Left ventricle myocardium inferior (tissue), 1 donor: ENCODE measurements around the gene KCNQ1. TPM values are rescaled to one million over a fixed set of nuclear protein-coding genes. Genes with fewer than 3 reads are reported as not detected.

Experiments used
- DNase-seq: peaks from one replicate; pipeline ENCODE4 v3.0.0-alpha.2; 2020
- H3K27ac ChIP-seq: fragments of 200-600 bp; replicated peaks from 2 replicates; pipeline ENCODE4 v1.8.0; 2021
- H3K27me3 ChIP-seq: fragments of 200-600 bp; 2 replicates; pipeline ENCODE4 v1.8.0; 2021; ENCODE audit warnings: low read depth
- H3K36me3 ChIP-seq: fragments of 200-600 bp; 2 replicates; pipeline ENCODE4 v1.8.0; 2021
- H3K4me1 ChIP-seq: fragments of 200-600 bp; 2 replicates; pipeline ENCODE4 v1.8.0; 2021
- H3K4me3 ChIP-seq: fragments of 200-600 bp; 2 replicates; pipeline ENCODE4 v1.8.0; 2021; ENCODE audit warnings: mild to moderate bottlenecking, moderate library complexity
- H3K9me3 ChIP-seq: fragments of 200-600 bp; replicated peaks from 2 replicates; pipeline ENCODE4 v1.8.0; 2021
- CTCF ChIP-seq: fragments of 200-600 bp; IDR thresholded peaks from 2 replicates; pipeline ENCODE4 v1.8.0; 2021; ENCODE audit warnings: antibody characterized with exemption, mild to moderate bottlenecking, borderline replicate concordance
- intact Hi-C: fragments of 100-400 bp; cut with micrococcal nuclease; formaldehyde crosslinking; loops from one replicate; pipeline ENCODE4 v1.11.0; 2022
- total RNA-seq: library from RNA; stranded (reverse); fragmentation: NEBNext Ultra II Directional; extraction: Animal tissue kit (Norgen Biotek cat#: 25700); gene quantifications from one replicate; pipeline ENCODE4 v1.2.1, GENCODE V29; 2021
- donor health status: DM: no; HTN: yes; CAD: no; lungs with severe emphysema.

The KCNQ1 gene
- total RNA-seq, 1 donor from 2014 or later, result 41.8 TPM

- intact Hi-C loops, result no loop called here
Measured at GRCh38 chr11:2700415-2701211, 255.8 kb downstream of the KCNQ1 start.

GRCh38 chr11:2701230-2701629 is 256.4 kb downstream of the KCNQ1 start:
- H3K27ac ChIP-seq, result peak overlapping the region; percentile 96
- peak; percentile 7 for DNase-seq
- H3K9me3 ChIP-seq, result peaks cover 5% of the 10 kb centered on the region
- H3K4me1 ChIP-seq, result peaks cover 19% of the 10 kb centered on the region
- TF ChIP-seq CTCF, result no peak
- no peaks in the 10 kb centered on the region for H3K36me3 ChIP-seq
- intact Hi-C loops, result no loop called here
- no peaks in the 10 kb centered on the region for H3K27me3 ChIP-seq
- H3K4me3 ChIP-seq, result no peak overlapping the region

More at GRCh38 chr11:2700415-2701211, 255.8 kb downstream of the KCNQ1 start:
- no peaks in the 10 kb centered on the region for H3K27me3 ChIP-seq
- peak overlapping the region; percentile 96 for H3K27ac ChIP-seq
- H3K9me3 ChIP-seq, result no peaks in the 10 kb centered on the region
- peaks cover 25% of the 10 kb centered on the region for H3K4me1 ChIP-seq
- H3K4me3 ChIP-seq, result peak overlapping the region; percentile 78
- H3K36me3 ChIP-seq, result no peaks in the 10 kb centered on the region
- DNase-seq, result peak; percentile 73
- TF ChIP-seq CTCF, result no peak

GRCh38 chr11:2701898-2702434 is 257.2 kb downstream of the KCNQ1 start:
- Histone ChIP-seq H3K4me1 (peaks cover 17% of the 10 kb centered on the region), H3K4me3 (no peak overlapping the region), H3K27ac (no peak overlapping the region), H3K36me3 (no peaks in the 10 kb centered on the region), H3K27me3 (no peaks in the 10 kb centered on the region), H3K9me3 (peaks cover 7% of the 10 kb centered on the region)
- DNase-seq, result peak; percentile 2
- TF ChIP-seq CTCF, result no peak
- intact Hi-C loops, result no loop called here

GRCh38 chr11:2702771-2703362 is 258.1 kb downstream of the KCNQ1 start:
- no peak for TF ChIP-seq CTCF
- Histone ChIP-seq H3K27ac (no peak overlapping the region), H3K9me3 (peaks cover 7% of the 10 kb centered on the region), H3K4me1 (peaks cover 17% of the 10 kb centered on the region), H3K4me3 (no peak overlapping the region), H3K27me3 (no peaks in the 10 kb centered on the region), H3K36me3 (no peaks in the 10 kb centered on the region)
- intact Hi-C loops, result no loop called here
- DNase-seq, result peak; percentile 5

GRCh38 chr11:2703363-2704141 is 258.7 kb downstream of the KCNQ1 start:
- intact Hi-C loops, result no loop called here

More at GRCh38 chr11:2703363-2704141, 258.7 kb downstream of the KCNQ1 start:
- peaks cover 7% of the 10 kb centered on the region for H3K9me3 ChIP-seq
- H3K27ac ChIP-seq, result no peak overlapping the region
- no peaks in the 10 kb centered on the region for H3K36me3 ChIP-seq
- TF ChIP-seq CTCF, result no peak
- H3K27me3 ChIP-seq, result no peaks in the 10 kb centered on the region
- H3K4me1 ChIP-seq, result peaks cover 22% of the 10 kb centered on the region
- no peak overlapping the region for H3K4me3 ChIP-seq
- DNase-seq, result peak; percentile 6
